NCI-H1694 treated with DMSO at 0.1 percent for 48 hours (cell line): ENCODE measurements around the gene SPAG6.

Experiments
- DNase-seq: peaks from one replicate; lab custom pipeline; 2025; lab: John Stamatoyannopoulos, UW

Gene SPAG6

DNA sequence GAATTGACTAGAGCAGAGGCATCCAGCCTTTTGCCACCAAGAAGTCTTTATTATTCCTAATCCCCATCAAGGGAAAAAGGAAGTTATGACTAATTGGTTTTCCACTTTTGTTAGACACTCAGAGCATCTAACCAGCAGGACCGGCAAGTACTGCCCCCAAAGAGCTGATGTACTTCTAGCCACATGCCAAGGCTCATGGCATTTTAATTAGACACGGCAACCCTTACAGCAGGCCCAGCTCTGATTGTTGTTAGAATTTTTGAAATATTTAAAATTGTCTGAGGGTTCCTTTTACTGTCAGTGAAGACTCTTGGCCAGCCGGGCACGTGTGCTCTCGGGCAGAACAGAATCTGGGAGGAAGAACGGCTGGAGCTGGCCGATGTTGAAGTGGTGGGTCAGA, 114.8 kb downstream of the SPAG6 start:
- no peak for DNase-seq

DNA sequence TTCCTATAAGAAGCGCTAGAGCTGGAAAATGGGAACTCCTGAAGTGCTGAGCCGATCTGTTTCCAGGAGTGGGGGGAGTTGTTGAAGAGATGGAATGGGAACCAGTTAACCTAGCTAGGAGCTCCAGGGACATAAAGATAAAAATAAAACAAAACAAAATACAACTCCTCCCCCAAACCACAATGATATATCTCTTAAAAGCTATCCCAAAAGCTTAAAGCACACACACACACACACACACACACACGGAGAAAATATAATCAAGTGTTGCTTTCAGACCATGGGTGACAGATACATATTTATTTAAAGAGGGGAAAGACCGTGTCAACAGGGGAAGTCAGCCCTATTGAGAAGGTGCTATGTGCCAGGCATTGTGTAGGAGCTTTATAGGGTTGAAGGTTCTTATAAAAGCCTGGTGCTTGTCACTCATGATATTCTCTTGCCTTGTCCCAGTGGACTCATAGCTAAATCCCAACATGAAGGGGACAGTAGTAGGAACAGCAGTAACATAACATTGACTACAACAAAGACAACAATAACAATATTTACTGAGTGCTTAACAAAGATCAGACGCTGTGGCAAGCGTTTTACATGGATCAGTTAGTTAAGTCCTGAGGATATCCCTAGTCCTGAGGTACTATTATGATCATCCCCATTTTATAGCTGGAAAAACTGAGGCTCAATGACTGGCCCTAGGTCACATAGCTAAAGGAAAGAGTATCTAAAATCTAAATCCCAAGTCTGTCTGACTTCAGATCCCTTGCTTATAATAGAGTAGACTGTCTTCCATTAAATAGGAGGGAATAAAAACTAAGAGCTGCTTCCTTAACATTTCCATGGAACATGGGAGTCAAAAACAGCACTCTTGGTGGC, 115.5 kb downstream of the SPAG6 start:
- DNase-seq = no peak

DNA sequence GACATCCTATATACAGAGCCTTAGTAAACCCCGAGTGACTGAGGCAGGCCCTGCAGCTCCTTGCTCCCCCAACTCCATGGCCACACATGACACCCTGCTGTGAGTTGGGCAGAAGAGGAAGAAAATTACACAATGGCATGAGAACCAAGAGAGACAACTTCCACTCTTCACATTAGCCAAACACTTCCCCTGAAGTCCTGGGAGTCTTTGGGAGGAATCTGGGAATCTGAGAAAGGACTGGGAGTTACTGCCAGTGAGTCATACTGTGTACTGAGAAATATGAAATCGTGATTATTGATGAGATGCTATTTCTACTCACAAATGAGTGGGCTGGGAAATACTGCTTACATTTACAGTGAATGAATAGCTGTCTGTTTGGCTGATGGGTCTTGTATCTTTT, 116.6 kb downstream of the SPAG6 start:
- no peak for DNase-seq

DNA sequence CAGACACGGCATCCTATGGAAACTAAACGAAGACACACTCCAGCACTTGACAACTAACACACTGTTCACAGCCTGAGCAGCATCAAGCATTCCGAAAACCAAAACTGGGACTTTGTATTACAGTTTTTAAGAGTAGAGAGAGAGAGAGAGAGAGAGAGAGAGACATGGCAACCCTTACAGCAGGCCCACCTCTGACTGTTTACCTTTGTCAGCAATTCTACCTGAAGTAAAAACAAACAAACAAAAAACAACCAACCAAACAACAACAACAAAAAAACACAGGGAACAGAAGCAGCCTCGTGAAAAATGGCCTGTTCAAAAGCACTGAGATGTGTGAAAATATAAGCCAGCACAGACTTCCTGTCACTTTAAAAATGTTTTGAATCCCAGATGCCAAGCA, 118.0 kb downstream of the SPAG6 start:
- DNase-seq = no peak

DNA sequence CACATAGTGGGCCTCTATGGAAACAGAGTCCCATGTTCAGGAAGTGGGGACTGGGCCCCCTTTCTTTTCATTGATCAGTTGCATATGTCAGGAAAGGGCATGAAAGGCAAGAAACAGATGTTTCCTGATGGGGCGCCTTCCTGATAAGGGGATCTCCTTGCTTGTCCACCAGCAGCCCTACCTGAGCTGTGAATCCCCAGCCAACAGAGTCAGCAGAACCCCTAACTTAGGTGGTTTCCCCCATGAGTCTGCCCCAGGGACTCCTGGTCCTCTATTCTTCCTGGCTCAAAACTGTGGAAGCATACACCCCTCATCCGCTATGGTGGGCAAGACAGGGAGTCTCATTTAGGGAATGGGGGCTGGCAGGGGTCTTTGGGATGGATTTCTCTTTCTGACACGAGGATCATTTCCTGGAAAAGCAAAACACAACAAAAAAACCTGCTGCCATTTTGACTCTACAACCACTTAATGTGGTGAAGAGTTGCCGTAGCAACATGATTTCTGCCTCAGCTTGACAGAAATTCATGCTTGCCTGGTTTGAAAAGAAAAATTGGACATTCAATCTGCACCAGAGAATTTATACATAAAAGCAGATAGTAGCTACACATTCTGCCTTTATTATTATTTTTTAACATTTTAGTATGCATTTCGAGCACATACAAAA, 119.8 kb downstream of the SPAG6 start:
- DNase-seq = no peak

DNA sequence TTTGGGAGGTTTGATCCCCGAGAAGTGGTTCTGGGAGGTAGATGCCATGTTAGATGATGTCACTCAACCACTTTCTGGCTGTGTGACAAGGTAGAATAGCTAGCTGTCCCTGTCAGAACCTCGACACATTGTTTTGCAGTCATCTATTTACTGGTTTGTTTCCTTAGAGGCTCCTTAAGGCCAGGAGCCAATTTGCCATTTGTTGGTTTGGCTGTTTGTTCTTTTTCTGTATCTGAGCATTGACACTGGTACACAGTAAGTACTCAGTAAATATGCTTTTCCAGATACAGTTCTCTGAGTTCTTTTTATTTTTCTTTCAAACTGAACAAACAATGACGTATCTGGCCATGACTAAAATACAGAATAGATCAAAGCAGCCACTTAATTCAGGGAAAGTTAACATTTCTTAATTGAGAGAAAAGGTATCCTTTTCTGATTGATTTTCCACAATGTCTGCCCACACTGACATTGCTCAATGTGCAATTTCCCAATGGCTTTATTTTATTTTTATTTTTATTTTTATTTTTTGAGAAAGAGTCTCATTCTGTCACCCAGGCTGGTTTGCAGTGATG, 121.6 kb downstream of the SPAG6 start:
- no peak for DNase-seq
